ENCODE data around the gene TMEM101.
A peak's percentile ranks its signal among the peaks of the same experiment; 100 is the strongest.
"Not testable (repeated sequence)": the region's sequence is repeated elsewhere in the genome, so short reads cannot be mapped to it uniquely, and the experiment has no call there.

Gene TMEM101

GRCh38 chr17:43966276-43966675 lies 48.5 kb downstream of the TMEM101 start (continued):
- no peak for TF ChIP-seq ZNF398 (tag by site-specific recombination; IDR thresholded peaks at IDR 0.05)
- no peak for TF ChIP-seq ZNF792 (tag by site-specific recombination; IDR thresholded peaks at IDR 0.05)
- TF ChIP-seq ZNF335 (tag by site-specific recombination; conservative IDR thresholded peaks at IDR 0.05), result no peak

GRCh38 chr17:43962479-43962878 lies 52.3 kb downstream of the TMEM101 start:
- TF ChIP-seq ZNF335 (tag by site-specific recombination; conservative IDR thresholded peaks at IDR 0.05) (peak; percentile 84), ZNF341 (tag by site-specific recombination; IDR thresholded peaks at IDR 0.05; ENCODE audit: low read depth) (peak; percentile 58), SCRT2 (tag by site-specific recombination; IDR thresholded peaks at IDR 0.05) (peak; percentile 85), ZXDB (tag by site-specific recombination; IDR thresholded peaks at IDR 0.05) (no peak), REPIN1 (tag by site-specific recombination; IDR thresholded peaks at IDR 0.05; ENCODE audit: low read depth) (no peak)
- Histone ChIP-seq H3K4me1 (ENCODE audit: control insufficient read depth, insufficient read depth, low read length) (peaks cover 7% of the 10 kb centered on the region), H3K9me3 (ENCODE audit: control insufficient read depth, insufficient read depth, low read depth, low read length) (no peaks in the 10 kb centered on the region), H3K27ac (ENCODE audit: extremely low read depth, low read depth, low read length) (no peak overlapping the region), H3K36me3 (ENCODE audit: control insufficient read depth in 2 of 2, insufficient read depth in 1 of 2, low read length in 2 of 2) (no peaks in the 10 kb centered on the region), H3K4me3 (ENCODE audit: low read depth, low read length) (no peak overlapping the region)
- ChIA-PET CTCF (interaction anchor here (1.2 to 1.6 kb wide), 2 partner anchors 19 to 22 kb away, joined by 3 to 9 read pairs; partner anchors contain the start of gene PPY), POLR2A (no interaction called here)

- H3K9me3 ChIP-seq (ENCODE audit: control insufficient read depth, insufficient read depth, low read depth, low read length), result no peaks in the 10 kb centered on the region
- CTCF ChIA-PET, result interaction anchor here (1.2 to 1.6 kb wide), 2 partner anchors 18 to 21 kb away, joined by 3 to 9 read pairs; partner anchors contain the start of gene PPY
- no peak for TF ChIP-seq PBX3 (CRISPR knock-in tag; IDR thresholded peaks at IDR 0.05)
- 0 out of 2 replicates have a peak, but pooled peaks have one; percentile 8 for TF ChIP-seq YY2 (tag by site-specific recombination; IDR thresholded peaks at IDR 0.05)
- peaks cover 7% of the 10 kb centered on the region for H3K4me1 ChIP-seq (ENCODE audit: control insufficient read depth, insufficient read depth, low read length)
- POLR2A ChIA-PET, result no interaction called here
- no peak overlapping the region for H3K27ac ChIP-seq (ENCODE audit: extremely low read depth, low read depth, low read length)
- H3K4me3 ChIP-seq (ENCODE audit: low read depth, low read length), result no peak overlapping the region
- no peaks in the 10 kb centered on the region for H3K36me3 ChIP-seq (ENCODE audit: control insufficient read depth in 2 of 2, insufficient read depth in 1 of 2, low read length in 2 of 2)
These were observed 52.8 kb downstream of the TMEM101 start for GRCh38 chr17:43961954-43962353.

GRCh38 chr17:43961292-43961691 lies 53.5 kb downstream of the TMEM101 start:
- H3K4me1 ChIP-seq (ENCODE audit: control insufficient read depth, insufficient read depth, low read length); POLR2A ChIA-PET; H3K27ac ChIP-seq (ENCODE audit: extremely low read depth, low read depth, low read length); H3K4me3 ChIP-seq (ENCODE audit: low read depth, low read length); H3K9me3 ChIP-seq (ENCODE audit: control insufficient read depth, insufficient read depth, low read depth, low read length); H3K36me3 ChIP-seq (ENCODE audit: control insufficient read depth in 2 of 2, insufficient read depth in 1 of 2, low read length in 2 of 2): not testable (repeated sequence)
- CTCF ChIA-PET, result interaction anchor here (1.2 to 1.6 kb wide), 2 partner anchors 18 to 20 kb away, joined by 3 to 9 read pairs; partner anchors contain the start of gene PPY
